K562 (cell line): Measurements from ENCODE around the gene PATL2. TPM values are rescaled to one million over a fixed set of nuclear protein-coding genes. Genes with fewer than 3 reads are reported as not detected.

Source experiments
- CBFA2T3 ChIP-seq: fragments of 450-650 bp; IDR thresholded peaks from 2 replicates; pipeline ENCODE4 v1.6.1; 2017
- DEAF1 ChIP-seq: fragments of 450-650 bp; formaldehyde crosslinking; IDR thresholded peaks from 2 replicates; pipeline ENCODE4 v1.4.0; 2020; ENCODE audit warnings: mild to moderate bottlenecking, moderate library complexity
- HMGXB4 ChIP-seq: sonication (generic); formaldehyde crosslinking; IDR thresholded peaks from 2 replicates; pipeline ENCODE4 v1.8.1; 2023; ENCODE audit warnings: mild to moderate bottlenecking, missing genetic modification reagents
- MCM7 ChIP-seq, 2 experiments: fragments of 450-650 bp; IDR thresholded peaks; 2 replicates each; pipeline ENCODE4 v1.6.1; 2016 to 2018
- MGA ChIP-seq: fragments of 450-650 bp; IDR thresholded peaks from 2 replicates; pipeline ENCODE4 v1.6.1; 2016; ENCODE audit warnings: mild to moderate bottlenecking, moderate library complexity
- NFATC3 ChIP-seq: fragments of 450-650 bp; IDR thresholded peaks from 2 replicates; pipeline ENCODE4 v1.6.1; 2017; ENCODE audit warnings: mild to moderate bottlenecking
- POLR2AphosphoS2 ChIP-seq: IDR thresholded peaks from 2 replicates; pipeline ENCODE4 v1.6.1; 2012; ENCODE audit warnings: low read length, improper control_type of control experiment
- PURB ChIP-seq: sonication (generic); formaldehyde crosslinking; IDR thresholded peaks from 2 replicates; pipeline ENCODE4 v1.9.0; 2021; ENCODE audit warnings: low read depth, mild to moderate bottlenecking, missing genetic modification reagents
- RBM15 ChIP-seq: fragments of 200-400 bp; formaldehyde crosslinking; IDR thresholded peaks from 2 replicates; pipeline ENCODE4 v1.6.1; 2018; ENCODE audit warnings: mild to moderate bottlenecking, low read length, moderate library complexity; ENCODE audit not compliant: insufficient read depth
- SIX5 ChIP-seq, 2 experiments: IDR thresholded peaks; 2 replicates each; pipeline ENCODE4 v1.6.1; 2011; ENCODE audit warnings: low read length in 2 of 2, borderline replicate concordance in 1 of 2, low read depth in 1 of 2, mild to moderate bottlenecking in 1 of 2, moderate library complexity in 1 of 2; ENCODE audit not compliant: insufficient read depth in 1 of 2
- SMC3 ChIP-seq: conservative IDR thresholded peaks from 2 replicates; pipeline ENCODE4 v1.6.1; 2011; ENCODE audit warnings: low read depth, low read length, improper control_type of control experiment; ENCODE audit not compliant: insufficient read depth
- WHSC1 ChIP-seq: IDR thresholded peaks from one replicate; pipeline ENCODE4 v1.6.1; 2012; ENCODE audit warnings: low read length, control low read depth, inconsistent platforms
- ZNF165 ChIP-seq: fragments of 250-450 bp; sonication (Bioruptor Pico); IDR thresholded peaks from 2 replicates; pipeline ENCODE4 v1.4.0; 2020; ENCODE audit warnings: borderline replicate concordance
- ZNF24 ChIP-seq: fragments of 450-650 bp; IDR thresholded peaks from 2 replicates; pipeline ENCODE4 v1.6.1; 2016
- polyA plus RNA-seq, 8 experiments: library from polyadenylated mRNA; depleted of rRNA in 4 of 8; stranded (reverse) in 5 of 8; unstranded in 3 of 8; fragments of >200 nt; fragmentation: Nextera tagmentation in 2 of 8; fragmentation: Illumina TruSeq in 1 of 8; extraction: Ambion mirVana in 2 of 8; extraction: Trizol in 1 of 8; gene quantifications; 2 replicates each; pipeline versions ENCODE4 v1.2.1 to v1.2.3, GENCODE V29; 2011 to 2014; ENCODE audit warnings: inconsistent platforms in 1 of 8, missing spikeins in 1 of 8
- total RNA-seq, 7 experiments: library from RNA; depleted of rRNA in 6 of 7; stranded (reverse); fragments of >200 nt in 6 of 7; fragmentation: Illumina TruSeq in 2 of 7; extraction: Trizol in 2 of 7; gene quantifications; 2 replicates each; pipeline versions ENCODE4 v1.2.1 to v1.2.3, GENCODE V29; 2011 to 2021; ENCODE audit warnings: low replicate concordance in 1 of 7

Gene PATL2
- total and polyA plus RNA-seq, 9 of the 15 experiments (the other 6 are each of a cell fraction or from before 2014, with no cell fraction given): 0.42 to 1.1 (median 0.86) TPM

- TF ChIP-seq PURB (no peak), ZNF165 (CRISPR knock-in tag) (no peak), ZNF24 (no peak), SMC3 (peak; percentile 71), SIX5 (IDR thresholded peaks at IDR 0.05; ENCODE audit: borderline replicate concordance in 1 of 2, insufficient read depth in 1 of 2, low read depth in 1 of 2, low read length in 2 of 2) (no peak), HMGXB4 (CRISPR knock-in tag) (no peak), CBFA2T3 (no peak), NFATC3 (no peak), POLR2AphosphoS2 (no peak), WHSC1 (no peak), DEAF1 (CRISPR knock-in tag) (peak; percentile 90), MGA (0 out of 2 replicates have a peak, but pooled peaks have one; percentile 10), MCM7 (IDR thresholded peaks at IDR 0.05) (no peak), RBM15 (no peak)
These were observed 27.3 kb upstream of the PATL2 start (continued) for GRCh38 chr15:44738340-44738984.
